B cell (primary cell): ENCODE results near the gene TTC28.

Experiments used
- CTCF ChIP-seq: fragments of 200-600 bp; IDR thresholded peaks from one replicate; pipeline ENCODE4 v1.8.0; 2022; ENCODE audit warnings: antibody characterized with exemption, mild to moderate bottlenecking
- EZH2 ChIP-seq: IDR thresholded peaks from 2 replicates; pipeline ENCODE4 v1.6.1; 2012; ENCODE audit warnings: borderline replicate concordance, low read depth, mild to moderate bottlenecking, moderate library complexity, low read length; ENCODE audit not compliant: insufficient read depth, poor library complexity, severe bottlenecking

GRCh38 chr22:28424427-28425080, 255.1 kb downstream of the TTC28 start:
- TF ChIP-seq CTCF, result no peak
- no peak for TF ChIP-seq EZH2
